Keratinocyte (primary cell): ENCODE results near the gene CFAP43. TPM values are rescaled to one million over a fixed set of nuclear protein-coding genes. Genes with fewer than 3 reads are reported as not detected.

Experiments used
- DNase-seq: peaks from one replicate; pipeline ENCODE4 v3.0.0-alpha.2; 2011; ENCODE audit warnings: low read depth, missing footprints, low spot score
- FAIRE-seq: peaks from 2 replicates; lab custom pipeline; 2011; peaks lifted over from hg19 to GRCh38; lab: Jason Lieb, UNC
- H2AFZ ChIP-seq: 2 replicates; pipeline ENCODE4 v1.6.0; 2012; ENCODE audit warnings: low read length, control low read depth, inconsistent platforms; ENCODE audit not compliant: control insufficient read depth
- H3K27ac ChIP-seq: 2 replicates; pipeline ENCODE4 v1.5.1; 2011; ENCODE audit warnings: low read length; ENCODE audit not compliant: control insufficient read depth, insufficient read depth
- H3K27me3 ChIP-seq: 3 replicates; pipeline ENCODE4 v1.6.0; 2011; ENCODE audit warnings: low read length; ENCODE audit not compliant: control insufficient read depth, insufficient read depth; ENCODE audit errors: extremely low read depth
- H3K36me3 ChIP-seq, 2 experiments: 2 replicates in 1 of 2; 3 replicates in 1 of 2; pipeline ENCODE4 v1.5.1; 2011; ENCODE audit warnings: low read length in 2 of 2, mild to moderate bottlenecking in 1 of 2; ENCODE audit not compliant: control insufficient read depth in 2 of 2, insufficient read depth in 2 of 2; ENCODE audit errors: extremely low read depth in 1 of 2
- H3K4me1 ChIP-seq: 3 replicates; pipeline ENCODE4 v1.5.1; 2011; ENCODE audit warnings: low read length; ENCODE audit not compliant: control insufficient read depth, insufficient read depth; ENCODE audit errors: extremely low read depth
- H3K4me2 ChIP-seq: 3 replicates; pipeline ENCODE4 v1.6.0; 2011; ENCODE audit warnings: low read depth, low read length; ENCODE audit not compliant: control insufficient read depth, insufficient read depth; ENCODE audit errors: extremely low read depth
- H3K4me3 ChIP-seq, 3 experiments: fragments of 200-600 bp in 1 of 3; sonication (generic) in 1 of 3; 2 replicates in 2 of 3; 3 replicates in 1 of 3; pipeline ENCODE4 v1.5.1; 2011 to 2016; ENCODE audit warnings: low read length in 3 of 3, mild to moderate bottlenecking in 3 of 3, control low read depth in 2 of 3, inconsistent platforms in 1 of 3, low read depth in 1 of 3, mixed read lengths in 1 of 3, mixed run types in 1 of 3, moderate library complexity in 1 of 3; ENCODE audit not compliant: control insufficient read depth in 2 of 3, insufficient read depth in 2 of 3; ENCODE audit errors: extremely low read depth in 1 of 3
- H3K79me2 ChIP-seq: 2 replicates; pipeline ENCODE4 v1.6.0; 2012; ENCODE audit warnings: low read length; ENCODE audit not compliant: control insufficient read depth, insufficient read depth
- H3K9ac ChIP-seq: 3 replicates; pipeline ENCODE4 v1.6.0; 2011; ENCODE audit warnings: low read length; ENCODE audit not compliant: control insufficient read depth, insufficient read depth; ENCODE audit errors: extremely low read depth
- H3K9me1 ChIP-seq: 3 replicates; pipeline ENCODE4 v1.6.0; 2011; ENCODE audit warnings: low read length; ENCODE audit not compliant: control insufficient read depth, insufficient read depth; ENCODE audit errors: extremely low read depth
- H3K9me3 ChIP-seq: 2 replicates; pipeline ENCODE4 v1.5.1; 2012; ENCODE audit warnings: low read depth, low read length; ENCODE audit not compliant: control insufficient read depth
- H4K20me1 ChIP-seq: 3 replicates; pipeline ENCODE4 v1.6.0; 2011; ENCODE audit warnings: low read length; ENCODE audit not compliant: control insufficient read depth, insufficient read depth; ENCODE audit errors: extremely low read depth
- CTCF ChIP-seq, 3 experiments: IDR thresholded peaks in 1 of 3; conservative IDR thresholded peaks in 1 of 3; optimal IDR thresholded peaks in 1 of 3; 2 replicates in 2 of 3; 3 replicates in 1 of 3; pipeline versions ENCODE3 to v1.5.1; 2011; ENCODE audit warnings: low read length in 3 of 3, mild to moderate bottlenecking in 3 of 3, moderate library complexity in 2 of 3, control low read depth in 1 of 3, inconsistent platforms in 1 of 3; ENCODE audit not compliant: insufficient read depth in 2 of 3; ENCODE audit errors: extremely low read depth in 1 of 3
- EZH2 ChIP-seq: IDR thresholded peaks from one replicate; pipeline ENCODE4 v1.6.1; 2012; ENCODE audit warnings: inconsistent platforms, mild to moderate bottlenecking, low read length, moderate library complexity
- dilution Hi-C: fragments of 300-500 bp; cut with MboI; formaldehyde crosslinking; loops from one replicate; pipeline ENCODE4 v1.7.0; 2020; ENCODE audit warnings: low sequenced_read_pairs; ENCODE audit not compliant: extremely low pct_ligation_motif_present
- polyA plus RNA-seq, 5 experiments: library from polyadenylated mRNA; depleted of rRNA in 3 of 5; stranded (reverse) in 3 of 5; stranded (forward) in 1 of 5; unstranded in 1 of 5; fragments of >200 nt; gene quantifications; 1 replicate in 1 of 5; 2 replicates in 3 of 5; 3 replicates in 1 of 5; pipeline versions ENCODE4 v1.2.1 to v1.2.3, GENCODE V29; 2011 to 2012; ENCODE audit warnings: missing spikeins in 2 of 5, low read depth in 1 of 5, low replicate concordance in 1 of 5

The CFAP43 gene
- polyA plus RNA-seq, 1 donor (not counting 4 experiments of a cell fraction or from before 2014, with no cell fraction given) = 0.25 TPM

- Histone ChIP-seq H3K9me1 (no peaks in the 10 kb centered on the region), H3K9ac (peak overlapping the region; percentile 92), H3K4me3 (peak overlapping the region; percentile 56 to 94 (median 84)), H3K9me3 (no peaks in the 10 kb centered on the region), H3K79me2 (peaks cover 11% of the 10 kb centered on the region), H4K20me1 (no peaks in the 10 kb centered on the region), H3K27me3 (no peaks in the 10 kb centered on the region), H3K36me3 (peaks cover 3 to 6% of the 10 kb centered on the region in 2 experiments), H3K4me2 (peak overlapping the region; percentile 97), H2AFZ (peak overlapping the region; percentile 97), H3K4me1 (peaks cover 16% of the 10 kb centered on the region), H3K27ac (peak overlapping the region; percentile 82)
- TF ChIP-seq EZH2 = no peak
- peak; percentile 83 to 99 (median 84) for TF ChIP-seq CTCF (optimal IDR thresholded peaks at IDR 0.05 in 1 of 3, IDR thresholded peaks at IDR 0.05 in 1 of 3, conservative IDR thresholded peaks at IDR 0.05 in 1 of 3; ENCODE audit: extremely low read depth in 1 of 3, insufficient read depth in 2 of 3, low read length in 3 of 3)
- FAIRE-seq (no peak), DNase-seq (no peak)
- dilution Hi-C loops = no loop called here
Observed at GRCh38 chr10:104274762-104275721, 42.9 kb upstream of the CFAP43 start.

GRCh38 chr10:104273899-104274575 is 41.9 kb upstream of the CFAP43 start:
- Histone ChIP-seq H2AFZ (peak overlapping the region; percentile 97), H3K27ac (peak overlapping the region; percentile 82), H3K27me3 (no peaks in the 10 kb centered on the region), H3K9me1 (no peaks in the 10 kb centered on the region), H3K4me1 (peaks cover 19% of the 10 kb centered on the region), H3K4me2 (peak overlapping the region; percentile 97), H4K20me1 (no peaks in the 10 kb centered on the region), H3K9ac (peak overlapping the region; percentile 92), H3K4me3 (no peak overlapping the region), H3K79me2 (peaks cover 11% of the 10 kb centered on the region), H3K9me3 (no peaks in the 10 kb centered on the region), H3K36me3 (peaks cover 3 to 6% of the 10 kb centered on the region in 2 experiments)
- dilution Hi-C loops = no loop called here
- FAIRE-seq (peak; percentile 82), DNase-seq (no peak)
- no peak for TF ChIP-seq EZH2
- no peak for TF ChIP-seq CTCF (optimal IDR thresholded peaks at IDR 0.05 in 1 of 3, IDR thresholded peaks at IDR 0.05 in 1 of 3, conservative IDR thresholded peaks at IDR 0.05 in 1 of 3; ENCODE audit: extremely low read depth in 1 of 3, insufficient read depth in 2 of 3, low read length in 3 of 3)
